NCI-H2171 treated with DMSO at 0.1 percent for 48 hours (cell line): ENCODE measurements around the gene PRPF40A.
A peak's percentile ranks its signal among the peaks of the same experiment; 100 is the strongest.

Experiments
- DNase-seq: peaks from one replicate; lab custom pipeline; 2025; lab: John Stamatoyannopoulos, UW

The PRPF40A gene

GRCh38 chr2:152651834-152652233 is 65.4 kb downstream of the PRPF40A start:
- no peak for DNase-seq

- no peak for DNase-seq
Observed at GRCh38 chr2:152650768-152651371, 66.4 kb downstream of the PRPF40A start.

GRCh38 chr2:152649997-152650396 is 67.3 kb downstream of the PRPF40A start:
- DNase-seq = no peak

- DNase-seq = no peak
Observed at GRCh38 chr2:152648336-152648735, 68.9 kb downstream of the PRPF40A start.

GRCh38 chr2:152647552-152647951 is 69.7 kb downstream of the PRPF40A start:
- DNase-seq = no peak

GRCh38 chr2:152646775-152647174 is 70.5 kb downstream of the PRPF40A start:
- no peak for DNase-seq

GRCh38 chr2:152646264-152646663 is 71.0 kb downstream of the PRPF40A start:
- no peak for DNase-seq

- no peak for DNase-seq
Observed at GRCh38 chr2:152644189-152644873, 72.9 kb downstream of the PRPF40A start.

GRCh38 chr2:152638590-152638989 is 78.7 kb downstream of the PRPF40A start:
- DNase-seq = no peak

GRCh38 chr2:152638056-152638455 is 79.2 kb downstream of the PRPF40A start:
- no peak for DNase-seq

- no peak for DNase-seq
Observed at GRCh38 chr2:152637251-152637650, 80.0 kb downstream of the PRPF40A start.

GRCh38 chr2:152635635-152636298 is 81.5 kb downstream of the PRPF40A start:
- DNase-seq = peak; percentile 42

- DNase-seq = no peak
Observed at GRCh38 chr2:152632736-152633135, 84.5 kb downstream of the PRPF40A start.

- DNase-seq = no peak
Observed at GRCh38 chr2:152630466-152630865, 86.8 kb downstream of the PRPF40A start.

- DNase-seq = no peak
Observed at GRCh38 chr2:152629202-152629601, 88.1 kb downstream of the PRPF40A start.

- DNase-seq = no peak
Observed at GRCh38 chr2:152627351-152627957, 89.8 kb downstream of the PRPF40A start.

- no peak for DNase-seq
Observed at GRCh38 chr2:152626911-152627339, 90.3 kb downstream of the PRPF40A start.

- DNase-seq = no peak
Observed at GRCh38 chr2:152624805-152625204, 92.5 kb downstream of the PRPF40A start.

- DNase-seq = no peak
Observed at GRCh38 chr2:152623775-152624174, 93.5 kb downstream of the PRPF40A start.

- DNase-seq = no peak
Observed at GRCh38 chr2:152623076-152623740, 94.1 kb downstream of the PRPF40A start.

GRCh38 chr2:152622219-152622618 is 95.0 kb downstream of the PRPF40A start:
- DNase-seq = no peak

GRCh38 chr2:152620985-152621384 is 96.3 kb downstream of the PRPF40A start:
- DNase-seq = no peak
